Motor neuron (in vitro differentiated cells): ENCODE data around the gene FAM25A. TPM values are rescaled to one million over a fixed set of nuclear protein-coding genes. Genes with fewer than 3 reads are reported as not detected.
"Not testable (repeated sequence)": the region's sequence is repeated elsewhere in the genome, so short reads cannot be mapped to it uniquely, and the experiment has no call there.

ENCODE experiments used
- ATAC-seq, 8 experiments: fragments of 200-7000 bp; cut with Tn5 transposase; replicated peaks in 6 of 8; 2 replicates each; pipeline ENCODE4 v1.8.0; 2021; ENCODE audit warnings: mild to moderate bottlenecking in 8 of 8, moderate library complexity in 8 of 8
- H3K27ac ChIP-seq, 2 donors: fragments of 250-450 bp; sonication (Bioruptor Pico); 2 replicates each; pipeline ENCODE4 v1.9.0; 2021; ENCODE audit warnings: antibody characterized with exemption in 2 of 2, mild to moderate bottlenecking in 2 of 2, moderate library complexity in 1 of 2
- H3K4me1 ChIP-seq, 2 donors: fragments of 250-450 bp; sonication (Bioruptor Pico); replicated peaks in 1 of 2; 2 replicates each; pipeline ENCODE4 v1.6.1; 2021; ENCODE audit warnings: antibody characterized with exemption in 2 of 2, mild to moderate bottlenecking in 2 of 2, moderate library complexity in 1 of 2
- H3K4me3 ChIP-seq, 5 donors: fragments of 250-450 bp; sonication (Bioruptor Pico); 2 replicates each; pipeline ENCODE4 v1.9.0; 2021; ENCODE audit warnings: antibody characterized with exemption in 5 of 5, mild to moderate bottlenecking in 5 of 5, moderate library complexity in 4 of 5
- WGBS, 10 experiments: fragments of 450-650 bp; shearing (Covaris generic); methylation state at CpG; one replicate each; pipeline ENCODE4 v1.0.0; 2022; 5-methylcytosine and 5-hydroxymethylcytosine counted together
- in situ Hi-C, 9 experiments: fragments of 400-800 bp; cut with MboI; loops; one replicate each; pipeline ENCODE4 v1.15.0; 2021; ENCODE audit warnings: low sequenced_read_pairs in 9 of 9, low pct_unique_long_range_greater_than_20kb in 2 of 9; ENCODE audit not compliant: unreplicated experiment in 9 of 9
- total RNA-seq, 8 experiments: library from RNA; unstranded; fragments of 300-600 nt; gene quantifications; 2 replicates each; pipeline versions ENCODE4 v1.2.3 to v1.2.4, GENCODE V29; 2022

FAM25A gene
- total RNA-seq, 8 experiments from 2014 or later: not detected

- in situ Hi-C loops, H3K4me1 ChIP-seq, H3K27ac ChIP-seq, ATAC-seq, H3K4me3 ChIP-seq: not testable (repeated sequence)
- 100% methylated on average over 2 of the region's 6 CpGs; no CpG with 5 or more reads in 9 of the 10 experiments for WGBS, 10 experiments
Measured at GRCh38 chr10:87019066-87019465, 1.0 kb upstream of the FAM25A start.

DNA sequence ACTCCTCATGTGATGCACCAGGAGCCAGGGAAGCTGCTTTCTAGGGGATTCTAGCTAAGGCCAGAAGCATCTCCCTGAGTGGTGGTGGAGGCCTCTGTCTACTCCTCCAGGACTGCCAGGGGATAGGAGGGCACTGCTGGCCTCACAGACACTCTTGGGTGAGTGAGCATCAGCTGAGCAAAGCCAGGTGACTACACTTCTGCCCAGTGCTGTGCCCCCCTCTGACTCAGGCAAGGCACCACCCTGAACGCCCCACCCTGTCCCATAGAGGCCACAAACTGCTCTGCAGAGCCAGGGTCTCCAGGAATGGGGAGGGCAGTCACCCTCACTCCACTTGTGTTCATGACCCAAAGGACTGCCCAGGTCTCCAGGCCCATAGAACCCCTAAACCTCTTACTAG, 590 bp upstream of the FAM25A start:
- in situ Hi-C loops, H3K4me3 ChIP-seq, H3K27ac ChIP-seq, H3K4me1 ChIP-seq, ATAC-seq: not testable (repeated sequence)
- WGBS, 10 experiments: no CpG with 5 or more reads among the region's 1 CpG

DNA sequence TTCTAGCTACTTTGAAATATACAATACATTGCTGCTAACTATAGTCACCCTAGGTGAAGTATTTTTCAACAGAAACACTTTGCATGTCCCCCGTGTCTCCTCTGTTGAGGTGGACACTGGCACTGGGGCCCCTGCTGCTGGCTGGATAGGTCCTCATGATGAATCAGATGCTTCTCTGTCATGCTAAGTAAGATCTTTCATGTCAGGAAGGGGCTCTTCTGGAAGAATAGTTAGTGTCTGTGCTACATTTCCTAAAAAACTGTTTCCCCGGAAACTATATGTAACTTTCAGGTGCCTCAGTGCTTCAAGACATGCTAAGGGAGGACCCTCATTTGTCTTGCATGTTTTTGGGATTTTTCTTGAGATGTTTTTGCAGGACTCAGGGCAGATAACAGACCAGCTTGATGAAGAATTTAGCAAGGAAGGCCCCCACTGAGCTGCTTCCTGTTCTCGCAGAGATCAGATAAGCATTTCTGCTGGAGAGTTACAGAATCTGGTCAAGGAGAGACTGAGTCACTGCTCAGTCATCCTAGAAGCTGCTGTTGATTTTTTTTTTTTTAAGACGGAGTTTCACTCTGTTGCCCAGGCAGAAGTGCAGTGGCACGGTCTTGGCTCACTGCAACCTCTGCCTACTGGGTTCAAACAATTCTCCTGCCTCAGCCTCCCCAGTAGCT, 5.3 kb downstream of the FAM25A start:
- H3K4me3 ChIP-seq, H3K27ac ChIP-seq, in situ Hi-C loops, H3K4me1 ChIP-seq: not testable (repeated sequence)
- ATAC-seq: peak in 1 of 8 experiments; percentile 29
- 20 to 80% (median 31%) methylated on average over 1 to 2 of the region's 5 CpGs; no CpG with 5 or more reads in 6 of the 10 experiments for WGBS, 10 experiments

- ATAC-seq, H3K27ac ChIP-seq, H3K4me3 ChIP-seq, in situ Hi-C loops, H3K4me1 ChIP-seq: not testable (repeated sequence)
- 100% methylated on average over 1 to 2 of the region's 17 CpGs; no CpG with 5 or more reads in 7 of the 10 experiments for WGBS, 10 experiments
Measured at GRCh38 chr10:87026747-87027508, 6.8 kb downstream of the FAM25A start.

- H3K4me1 ChIP-seq, H3K4me3 ChIP-seq, H3K27ac ChIP-seq, in situ Hi-C loops, ATAC-seq: not testable (repeated sequence)
- WGBS, 10 experiments: 20 to 100% (median 100%) methylated on average over 1 of the region's 1 CpG; no CpG with 5 or more reads in 5 of the 10 experiments
Measured at GRCh38 chr10:87030419-87030818, 10.3 kb downstream of the FAM25A start.

DNA sequence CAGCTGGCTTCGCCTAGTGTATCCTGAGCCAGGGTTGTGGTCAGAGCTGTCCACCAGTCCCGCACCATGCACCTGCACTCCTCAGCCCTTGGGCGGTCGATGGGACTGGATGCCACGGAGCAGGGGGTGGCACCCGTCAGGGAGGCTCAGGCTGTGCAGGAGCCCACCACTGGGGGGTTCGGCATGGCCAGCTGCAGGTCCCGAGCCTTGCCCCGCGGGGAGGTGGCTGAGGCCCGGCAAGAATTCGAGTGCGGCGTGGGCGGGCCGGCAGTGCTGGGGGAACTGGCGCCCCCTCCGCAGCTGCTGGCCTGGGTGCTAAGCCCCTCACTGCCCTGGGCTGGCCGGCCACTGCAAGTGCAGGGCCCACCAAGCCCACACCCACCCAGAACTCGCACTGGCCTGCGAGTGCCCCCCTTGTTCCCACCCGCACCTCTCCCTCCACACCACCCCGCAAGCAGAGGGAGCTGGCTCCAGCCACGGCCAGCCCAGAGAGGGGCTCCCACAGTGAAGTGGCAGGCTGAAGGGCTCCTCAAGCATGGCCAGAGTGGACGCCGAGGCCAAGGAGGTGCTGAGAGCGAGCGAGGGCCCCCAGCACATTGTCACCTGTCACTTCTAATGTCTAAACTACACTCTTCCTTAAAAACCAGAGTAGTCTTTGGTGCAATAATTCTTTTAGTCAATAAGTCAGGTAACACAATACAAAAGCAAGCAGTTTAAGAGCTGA, 11.0 kb downstream of the FAM25A start:
- Histone ChIP-seq H3K4me1 (no peaks in the 10 kb centered on the region), H3K4me3 (no peak overlapping the region), H3K27ac (no peak overlapping the region)
- 64 to 100% (median 90%) methylated on average over 1 to 5 of the region's 28 CpGs; no CpG with 5 or more reads in 3 of the 10 experiments for whole genome bisulfite sequencing, 10 experiments
- ATAC-seq: no peak
- in situ Hi-C loops: no loop called here

DNA sequence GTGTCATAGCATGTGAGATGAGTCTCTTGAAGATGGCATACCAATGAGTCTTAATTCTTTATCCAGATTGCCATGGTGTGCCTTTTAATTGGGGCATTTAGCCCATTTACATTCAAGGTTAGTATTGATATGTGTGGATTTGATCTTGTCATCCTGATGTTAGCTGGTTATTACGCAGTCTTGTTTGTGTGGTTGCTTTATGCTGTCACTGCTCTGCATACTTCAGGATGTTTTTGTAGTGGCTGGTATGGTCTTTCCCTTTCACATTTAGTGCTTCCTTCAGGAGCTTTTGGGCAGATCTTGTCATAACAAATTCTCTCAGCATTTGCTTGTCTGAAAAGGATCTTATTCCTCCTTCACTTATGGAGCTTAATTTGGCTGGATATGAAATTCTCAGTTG, 16.5 kb downstream of the FAM25A start:
- Histone ChIP-seq H3K4me3 (no peak overlapping the region), H3K4me1 (no peaks in the 10 kb centered on the region), H3K27ac (no peak overlapping the region)
- no peak for ATAC-seq
- WGBS, 10 experiments: 63 to 100% (median 100%) methylated on average over 1 of the region's 1 CpG; no CpG with 5 or more reads in 3 of the 10 experiments
- in situ Hi-C loops: no loop called here

DNA sequence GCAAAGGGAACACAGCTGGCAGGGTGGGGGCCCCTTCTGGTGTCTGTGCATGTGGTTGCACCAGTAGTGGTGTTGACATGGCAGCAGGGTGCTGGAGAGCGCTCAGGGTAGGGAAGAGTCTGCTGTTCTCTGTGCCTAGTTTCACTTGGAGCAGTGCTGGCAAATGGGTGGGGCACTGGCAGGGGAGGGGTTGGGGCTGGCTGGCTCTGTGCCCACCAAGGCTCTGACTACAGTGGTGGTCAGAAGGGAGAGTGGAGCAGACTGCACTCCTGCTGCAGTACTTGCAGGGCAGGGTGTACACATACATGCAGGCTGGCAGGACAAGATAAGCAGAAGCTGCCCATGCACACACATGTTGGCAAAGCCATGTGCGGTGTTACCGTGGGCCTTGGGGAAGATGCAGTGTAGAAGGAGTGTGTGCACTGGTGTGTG, 18.2 kb downstream of the FAM25A start:
- WGBS, 10 experiments: 92% methylated on average over 2 of the region's 3 CpGs; no CpG with 5 or more reads in 9 of the 10 experiments
- ATAC-seq: peak in 4 of 8 experiments; percentile 17 to 55 (median 34)
- no peak overlapping the region for H3K27ac ChIP-seq
- no peaks in the 10 kb centered on the region for H3K4me1 ChIP-seq
- in situ Hi-C loops: no loop called here
- no peak overlapping the region for H3K4me3 ChIP-seq

GRCh38 chr10:87038786-87039185, 18.7 kb downstream of the FAM25A start:
- no peak overlapping the region for H3K4me3 ChIP-seq
- no peaks in the 10 kb centered on the region for H3K4me1 ChIP-seq
- no peak overlapping the region for H3K27ac ChIP-seq
- peak in 3 of 8 experiments; percentile 30 to 72 (median 53) for ATAC-seq
- WGBS, 10 experiments: 90% methylated on average over 2 of the region's 2 CpGs; no CpG with 5 or more reads in 9 of the 10 experiments
- in situ Hi-C loops: no loop called here

GRCh38 chr10:87043579-87043978, 23.5 kb downstream of the FAM25A start:
- in situ Hi-C loops, ATAC-seq, H3K27ac ChIP-seq, H3K4me3 ChIP-seq, H3K4me1 ChIP-seq: not testable (repeated sequence)
- 80 to 95% methylated on average over 2 to 4 of the region's 7 CpGs; no CpG with 5 or more reads in 8 of the 10 experiments for WGBS, 10 experiments

DNA sequence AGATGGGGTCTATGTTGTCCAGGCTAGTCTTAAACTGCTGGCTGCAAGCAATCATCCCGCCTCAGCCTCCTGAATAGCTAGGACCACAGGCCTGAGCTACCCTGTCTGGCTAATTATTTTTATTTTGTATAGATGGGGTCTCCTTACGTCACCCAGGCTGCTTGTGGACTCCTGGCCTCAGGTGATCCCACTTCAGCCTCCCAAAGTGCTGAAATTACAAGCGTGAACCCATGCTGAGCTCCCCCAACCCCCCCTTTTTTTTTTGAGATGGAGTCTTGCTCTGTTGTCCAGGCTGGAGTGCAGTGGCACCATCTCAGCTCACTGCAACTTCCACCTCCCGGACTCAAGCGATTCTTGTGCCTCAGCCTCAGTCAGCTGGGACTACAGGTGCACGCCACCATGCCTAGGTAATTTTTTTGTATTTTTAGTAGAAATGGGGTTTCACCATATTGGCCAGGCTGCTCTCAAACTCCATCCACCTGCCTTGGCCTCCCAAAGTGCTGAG, 25.4 kb downstream of the FAM25A start:
- peak in 1 of 8 experiments; percentile 1 for ATAC-seq
- H3K4me3 ChIP-seq: no peak overlapping the region
- in situ Hi-C loops: no loop called here
- H3K27ac ChIP-seq: no peak overlapping the region
- WGBS, 10 experiments: 80 to 100% (median 96%) methylated on average over 1 to 6 of the region's 6 CpGs; no CpG with 5 or more reads in 1 of the 10 experiments
- H3K4me1 ChIP-seq: no peaks in the 10 kb centered on the region

DNA sequence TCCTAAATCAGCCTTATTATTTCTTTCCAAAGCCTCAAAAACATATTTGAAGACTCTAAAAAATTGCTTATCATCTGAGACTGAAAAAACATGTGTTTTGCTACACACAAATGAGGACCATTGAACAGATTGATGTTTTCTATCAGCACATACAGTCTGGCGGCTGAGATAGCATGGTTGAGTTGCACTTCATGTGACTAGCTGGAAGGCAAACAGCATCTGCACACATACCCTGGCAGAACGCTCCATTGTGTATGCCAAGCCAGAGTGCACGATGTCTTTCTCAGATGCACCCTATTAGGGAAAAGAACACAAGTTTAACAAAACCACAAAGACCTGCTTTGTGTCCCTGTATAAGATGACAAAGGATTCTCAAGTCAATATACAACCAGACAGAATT, 33.0 kb downstream of the FAM25A start:
- no peaks in the 10 kb centered on the region for H3K4me1 ChIP-seq
- no peak overlapping the region for H3K4me3 ChIP-seq
- in situ Hi-C loops: loop anchor here in 2 of 9 experiments (25.0 kb wide), 1 partner anchor 116 kb away; no protein-coding TSS in a partner anchor
- no peak overlapping the region for H3K27ac ChIP-seq
- peak in 2 of 8 experiments; percentile 1 to 85 for ATAC-seq
- 17 to 100% (median 89%) methylated on average over 1 to 3 of the region's 3 CpGs; no CpG with 5 or more reads in 2 of the 10 experiments for WGBS, 10 experiments
